Cardiac muscle cell (in vitro differentiated cells and primary cell): ENCODE results near the gene SIN3B. TPM values are rescaled to one million over a fixed set of nuclear protein-coding genes. Genes with fewer than 3 reads are reported as not detected.

Source experiments
- DNase-seq, 2 donors: peaks; one replicate each; pipeline versions ENCODE4 v3.0.0 to v3.0.0-alpha.2; 2010 to 2017; ENCODE audit warnings: low read depth in 1 of 2, low spot score in 1 of 2
- H3K27ac ChIP-seq: fragments of 200-600 bp; sonication (generic); 2 replicates; pipeline ENCODE4 v1.5.1; 2016
- H3K27me3 ChIP-seq: fragments of 200-600 bp; sonication (generic); 2 replicates; pipeline ENCODE4 v1.6.0; 2016; ENCODE audit warnings: control low read depth
- H3K36me3 ChIP-seq: fragments of 200-600 bp; sonication (generic); 2 replicates; pipeline ENCODE4 v1.5.1; 2016; ENCODE audit warnings: control low read depth
- H3K4me1 ChIP-seq: fragments of 200-600 bp; sonication (generic); 2 replicates; pipeline ENCODE4 v1.8.1; 2017; ENCODE audit warnings: low read depth, mild to moderate bottlenecking, mixed run types
- H3K4me3 ChIP-seq: fragments of 200-600 bp; sonication (generic); 2 replicates; pipeline ENCODE4 v1.5.1; 2016; ENCODE audit warnings: mild to moderate bottlenecking
- H3K9me3 ChIP-seq: fragments of 200-600 bp; sonication (generic); 2 replicates; pipeline ENCODE4 v1.5.1; 2017; ENCODE audit warnings: low read depth, mild to moderate bottlenecking, control low read depth
- CTCF ChIP-seq: IDR thresholded peaks from 2 replicates; pipeline ENCODE4 v1.5.1; 2012; ENCODE audit warnings: low read depth, mild to moderate bottlenecking, low read length
- polyA plus RNA-seq: library from polyadenylated mRNA; unstranded; fragments of >200 nt; fragmentation: Nextera tagmentation; extraction: Ambion mirVana; gene quantifications from 2 replicates; pipeline ENCODE4 v1.2.1, GENCODE V29; 2016
- total RNA-seq: library from RNA; depleted of rRNA; stranded (reverse); fragments of >200 nt; gene quantifications from 2 replicates; pipeline ENCODE4 v1.2.3, GENCODE V29; 2016

Gene SIN3B
- total and polyA plus RNA-seq, 2 experiments from 2014 or later, result 37.1 to 75.3 TPM

GRCh38 chr19:16928916-16929315 lies 99.7 kb downstream of the SIN3B start:
- H3K4me1 ChIP-seq, result no peaks in the 10 kb centered on the region
- no peak for TF ChIP-seq CTCF
- no peak overlapping the region for H3K27ac ChIP-seq
- DNase-seq, result no peak
- no peaks in the 10 kb centered on the region for H3K9me3 ChIP-seq
- no peaks in the 10 kb centered on the region for H3K27me3 ChIP-seq
- no peaks in the 10 kb centered on the region for H3K36me3 ChIP-seq
- no peak overlapping the region for H3K4me3 ChIP-seq

Other genes with a start within 250 kb of the SIN3B start
- 14.2 and 15.1 TPM in 2 replicates for gene MED26, start 201.2 kb upstream of the SIN3B start, total RNA-seq
- 5.9 and 9.1 TPM in 2 replicates for gene MED26, start 201.2 kb upstream of the SIN3B start, polyA plus RNA-seq
- 63.0 and 67.2 TPM in 2 replicates for gene SMIM7, start 169.3 kb upstream of the SIN3B start, total RNA-seq
- gene SMIM7, start 169.3 kb upstream of the SIN3B start, polyA plus RNA-seq, result 88.2 and 104 TPM in 2 replicates
- gene TMEM38A, start 168.3 kb upstream of the SIN3B start, total RNA-seq, result 27.6 and 28.3 TPM in 2 replicates
- 33.4 and 41.1 TPM in 2 replicates for gene TMEM38A, start 168.3 kb upstream of the SIN3B start, polyA plus RNA-seq
- gene NWD1, start 109.6 kb upstream of the SIN3B start, total RNA-seq, result 0.03 and 0.04 TPM in 2 replicates
- gene NWD1, start 109.6 kb upstream of the SIN3B start, polyA plus RNA-seq, result not detected in 2 replicates
- 0.33 and 0.67 TPM in 2 replicates for gene F2RL3, start 59.6 kb downstream of the SIN3B start, total RNA-seq
- 1.0 and 1.4 TPM in 2 replicates for gene F2RL3, start 59.6 kb downstream of the SIN3B start, polyA plus RNA-seq
- 31.8 and 53.4 TPM in 2 replicates for gene CPAMD8, start 197.4 kb downstream of the SIN3B start, total RNA-seq
- gene CPAMD8, start 197.4 kb downstream of the SIN3B start, polyA plus RNA-seq, result 18.1 and 27.1 TPM in 2 replicates
- 4.1 and 14.2 TPM in 2 replicates for gene HAUS8, start 246.1 kb downstream of the SIN3B start, total RNA-seq
- 11.5 and 16.3 TPM in 2 replicates for gene HAUS8, start 246.1 kb downstream of the SIN3B start, polyA plus RNA-seq
- gene MYO9B, start 246.4 kb downstream of the SIN3B start, total RNA-seq, result 47.9 and 50.8 TPM in 2 replicates
- 17.7 and 20.8 TPM in 2 replicates for gene MYO9B, start 246.4 kb downstream of the SIN3B start, polyA plus RNA-seq